COLO829 (cell line): ENCODE data around the gene CACNA1H.
"Not testable (repeated sequence)": the region's sequence is repeated elsewhere in the genome, so short reads cannot be mapped to it uniquely, and the experiment has no call there.

Experiments
- DNase-seq: peaks from one replicate; pipeline ENCODE4 v3.0.0; 2012; ENCODE audit warnings: low spot score

CACNA1H gene

DNA sequence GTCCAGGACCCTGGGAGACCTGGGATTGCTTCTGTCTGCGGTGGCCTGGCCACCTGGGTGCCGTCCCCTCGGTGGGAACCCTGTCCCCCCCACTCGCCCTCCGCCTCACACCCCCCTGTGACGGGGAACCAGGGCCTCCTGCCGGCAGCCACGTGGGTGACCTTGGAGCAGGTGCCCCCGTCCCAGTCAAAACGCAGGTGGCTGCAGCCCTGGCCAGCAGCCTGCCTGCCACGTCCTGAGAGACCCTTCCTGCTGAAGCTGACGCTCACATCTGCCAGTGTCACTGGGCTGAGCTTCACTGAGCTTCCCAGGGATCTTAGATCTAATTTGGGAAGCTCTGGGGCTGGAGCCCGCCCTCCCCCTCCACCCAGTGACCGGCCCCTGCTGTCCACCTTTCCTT is 73.8 kb downstream of the CACNA1H start:
- DNase-seq: not testable (repeated sequence)

DNA sequence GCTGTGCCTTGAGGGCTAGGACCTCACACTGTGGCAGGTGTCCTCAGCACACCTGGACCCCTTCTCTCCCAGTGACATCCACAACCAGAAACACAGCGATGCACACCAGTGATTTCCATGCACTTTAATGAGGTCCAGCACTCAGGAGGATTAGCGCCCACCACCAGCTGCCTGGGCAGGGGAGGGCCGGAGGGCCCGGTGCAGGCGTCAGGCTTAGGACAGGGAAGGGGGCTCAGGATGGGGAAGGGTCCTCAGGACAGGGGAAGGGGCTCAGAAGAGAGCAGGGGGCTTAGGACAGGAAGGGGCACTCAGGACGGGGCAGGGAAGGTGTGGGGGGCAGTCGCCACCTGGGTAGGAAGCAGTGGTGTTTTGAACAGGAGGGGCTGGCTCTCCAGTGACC is 75.3 kb downstream of the CACNA1H start:
- DNase-seq: not testable (repeated sequence)

DNA sequence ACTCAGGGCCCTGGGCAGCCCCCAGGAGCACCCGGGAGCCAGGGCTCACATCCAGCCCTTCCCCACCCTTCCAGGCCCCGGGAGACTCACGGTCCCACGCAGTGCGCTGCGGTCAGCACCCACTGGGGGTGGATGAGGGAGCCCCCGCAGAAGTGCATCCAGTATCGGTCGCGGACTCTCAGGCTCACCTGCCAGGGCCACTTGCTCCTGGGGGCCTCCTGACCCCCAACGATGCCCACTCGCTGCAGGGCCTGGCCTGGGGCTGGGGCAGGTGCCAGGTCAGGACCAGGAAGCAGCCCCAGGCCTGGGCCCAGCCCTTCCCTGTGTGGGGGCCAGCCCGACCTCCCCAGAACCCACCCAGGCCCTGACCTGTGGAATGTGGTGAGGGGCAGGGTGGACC is 76.6 kb downstream of the CACNA1H start:
- DNase-seq: not testable (repeated sequence)

DNA sequence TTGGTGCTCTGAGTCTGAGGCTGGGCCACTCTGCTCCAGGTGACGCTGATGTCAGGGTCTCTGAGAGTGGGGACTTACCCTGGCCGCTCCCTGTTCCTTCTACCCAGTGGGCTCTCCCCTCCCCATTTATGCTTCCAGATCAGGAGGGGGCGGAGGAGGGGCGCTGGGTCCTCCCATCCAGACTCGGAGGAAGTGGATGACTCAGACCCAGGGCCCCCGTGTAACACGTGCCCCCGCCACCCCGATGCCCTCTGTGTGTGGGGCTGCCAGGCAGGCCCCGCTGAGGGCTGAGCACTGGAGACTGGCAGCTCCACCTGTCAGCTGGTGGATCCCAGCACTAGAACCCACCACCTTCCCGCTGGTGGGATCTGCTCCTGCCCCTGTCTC is 77.2 kb downstream of the CACNA1H start, which contains the start of gene TPSB2:
Gene TPSB2 (minus strand): TSS at position 101 of the 387 bp plus-strand sequence. CDS start 233 bp downstream, outside the sequence.
- not testable (repeated sequence) for DNase-seq

DNA sequence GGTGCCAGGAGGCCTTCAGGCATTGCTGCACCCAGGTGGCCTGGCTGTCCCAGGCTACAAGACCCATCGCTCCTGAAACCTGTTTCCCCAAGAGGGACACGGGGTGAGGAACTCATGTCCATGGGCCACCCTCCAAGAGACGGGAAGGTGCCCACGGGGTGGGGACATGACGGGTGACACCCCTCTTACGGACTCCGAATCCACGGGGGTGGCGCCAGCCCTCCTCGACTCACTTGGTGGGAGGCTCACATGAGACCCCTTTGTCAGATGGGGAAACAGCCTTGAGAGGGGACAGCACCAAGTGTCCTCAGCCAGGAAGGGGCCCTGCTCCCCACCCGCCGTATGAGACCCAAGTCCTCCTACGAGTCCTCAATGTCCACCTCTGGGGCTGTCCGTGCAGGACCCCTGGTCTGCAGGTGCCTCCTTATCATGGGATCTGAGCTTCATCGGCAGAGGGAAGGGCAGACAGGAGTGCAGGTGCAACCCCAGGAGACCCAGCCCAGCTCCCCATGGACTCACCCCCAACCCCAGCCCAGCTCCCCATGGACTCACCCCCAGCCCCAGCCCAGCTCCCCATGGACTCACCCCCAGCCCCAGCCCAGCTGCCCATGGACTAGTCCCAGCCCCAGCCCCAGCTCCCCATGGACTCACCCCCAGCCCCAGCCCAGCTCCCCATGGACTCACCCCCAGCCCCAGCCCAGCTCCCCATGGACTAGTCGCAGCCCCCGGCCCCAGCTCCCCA is 77.7 kb downstream of the CACNA1H start:
- not testable (repeated sequence) for DNase-seq

DNA sequence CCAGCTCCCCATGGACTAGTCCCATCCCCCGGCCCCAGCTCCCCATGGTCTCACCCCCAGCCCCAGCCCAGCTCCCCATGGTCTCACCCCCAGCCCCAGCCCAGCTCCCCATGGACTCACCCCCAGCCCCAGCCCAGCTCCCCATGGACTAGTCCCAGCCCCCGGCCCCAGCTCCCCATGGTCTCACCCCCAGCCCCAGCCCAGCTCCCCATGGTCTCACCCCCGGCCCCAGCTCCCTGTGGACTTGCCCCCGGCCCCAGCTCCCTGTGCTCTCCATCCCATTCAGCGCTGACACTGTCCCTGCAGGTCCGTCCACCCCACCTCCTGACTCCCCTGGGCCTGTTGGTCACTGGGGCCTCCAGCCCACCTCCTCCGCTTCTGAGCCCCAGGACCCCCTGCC is 78.4 kb downstream of the CACNA1H start:
- DNase-seq: not testable (repeated sequence)

DNA sequence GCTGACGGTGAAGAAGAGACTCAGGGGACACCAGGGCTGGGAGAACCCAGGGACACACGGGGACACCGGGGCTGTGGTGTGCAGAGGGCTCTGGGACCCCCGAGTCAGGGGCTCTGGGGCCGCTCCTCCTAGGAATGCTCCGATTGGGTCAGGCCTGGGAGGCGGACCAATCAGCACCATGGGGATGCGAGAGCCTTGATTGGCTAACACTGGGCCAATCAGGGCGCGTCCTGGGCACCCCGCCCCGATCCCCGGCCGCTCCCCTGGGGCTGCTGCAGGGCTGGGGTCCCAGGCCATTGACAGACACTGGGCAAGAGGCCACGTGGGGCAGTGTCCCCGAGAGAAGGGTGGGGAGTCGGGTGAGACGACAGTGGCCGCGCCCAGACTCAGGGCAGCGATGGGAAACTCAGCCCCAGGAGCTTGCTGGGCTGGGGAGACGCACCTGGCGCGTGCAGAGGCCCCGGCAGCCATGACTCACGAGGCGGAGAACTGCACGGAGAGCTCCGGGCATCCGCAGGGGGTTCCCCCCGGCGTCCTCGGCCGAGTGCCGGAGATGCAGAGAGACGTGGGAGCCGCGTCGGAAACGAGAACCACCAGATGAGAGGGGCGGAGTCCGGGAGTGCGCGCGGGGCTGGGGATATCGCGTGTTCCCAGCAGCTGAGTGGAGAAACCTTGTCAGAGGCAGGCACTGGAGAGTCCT is 79.3 kb downstream of the CACNA1H start:
- not testable (repeated sequence) for DNase-seq

DNA sequence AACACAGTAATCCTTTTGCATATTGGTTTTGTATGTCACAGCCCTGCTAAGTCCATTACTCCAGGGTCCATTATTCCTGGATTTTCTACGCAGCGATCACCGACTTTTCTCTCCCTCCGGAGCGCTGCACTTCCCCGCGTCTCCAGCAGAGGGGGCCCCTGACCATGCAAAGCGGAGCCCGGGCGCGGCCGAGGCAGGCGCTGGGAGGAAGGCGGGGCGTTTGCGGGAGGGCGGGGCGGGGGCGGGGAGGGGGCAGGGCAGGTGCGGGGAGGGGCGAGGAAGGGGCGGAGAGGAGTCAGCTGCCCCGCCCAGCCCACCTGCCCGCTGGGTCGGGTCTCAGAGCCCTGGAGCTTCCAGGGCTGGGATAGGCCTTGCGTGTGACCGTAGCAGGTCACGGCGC is 83.8 kb downstream of the CACNA1H start:
- DNase-seq: not testable (repeated sequence)

DNA sequence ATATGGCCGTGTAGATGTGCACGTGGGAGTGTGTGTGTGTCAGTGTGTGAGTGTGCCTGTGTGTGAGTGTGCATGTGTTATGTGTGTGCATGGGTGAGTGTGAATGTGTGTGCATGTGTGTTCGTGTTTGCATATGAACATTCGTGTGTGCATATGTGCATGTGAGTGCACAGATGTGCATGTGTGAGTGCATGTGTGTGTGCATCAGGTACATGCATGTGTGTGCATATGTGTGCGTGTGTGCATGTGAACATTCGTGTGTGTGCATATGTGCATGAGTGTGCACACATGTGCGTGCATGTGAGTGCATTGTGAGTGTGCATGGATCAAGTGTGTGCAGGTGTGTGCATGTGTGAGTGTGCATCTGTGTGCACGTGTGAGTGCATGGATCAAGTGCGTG is 85.1 kb downstream of the CACNA1H start:
- no peak for DNase-seq

DNA sequence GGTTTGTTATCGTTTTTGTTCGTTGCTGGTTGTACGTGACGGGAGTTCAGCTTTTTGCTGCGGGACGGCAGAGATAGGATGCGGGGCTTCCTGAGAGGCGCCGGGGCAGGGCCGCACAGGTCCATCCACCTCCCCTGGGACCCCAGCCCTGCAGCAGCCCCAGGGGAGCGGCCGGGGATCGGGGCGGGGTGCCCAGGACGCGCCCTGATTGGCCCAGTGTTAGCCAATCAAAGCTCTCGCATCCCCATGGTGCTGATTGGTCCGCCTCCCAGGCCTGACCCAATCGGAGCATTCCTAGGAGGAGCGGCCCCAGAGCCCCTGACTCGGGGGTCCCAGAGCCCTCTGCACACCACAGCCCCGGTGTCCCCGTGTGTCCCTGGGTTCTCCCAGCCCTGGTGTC is 86.0 kb downstream of the CACNA1H start:
- DNase-seq: not testable (repeated sequence)

DNA sequence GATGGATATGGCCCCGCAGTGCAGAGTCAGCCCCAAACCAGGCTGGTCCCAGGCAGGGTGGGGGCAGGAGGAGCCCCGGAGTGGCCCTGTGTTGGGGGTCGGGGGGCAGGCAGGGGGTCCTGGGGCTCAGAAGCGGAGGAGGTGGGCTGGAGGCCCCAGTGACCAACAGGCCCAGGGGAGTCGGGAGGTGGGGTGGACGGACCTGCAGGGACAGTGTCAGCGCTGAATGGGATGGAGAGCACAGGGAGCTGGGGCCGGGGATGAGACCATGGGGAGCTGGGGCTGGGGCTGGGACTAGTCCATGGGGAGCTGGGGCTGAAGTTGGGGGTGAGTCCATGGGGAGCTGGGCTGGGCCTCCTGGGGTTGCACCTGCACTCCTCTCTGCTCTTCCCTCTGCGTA is 86.7 kb downstream of the CACNA1H start:
- not testable (repeated sequence) for DNase-seq

DNA sequence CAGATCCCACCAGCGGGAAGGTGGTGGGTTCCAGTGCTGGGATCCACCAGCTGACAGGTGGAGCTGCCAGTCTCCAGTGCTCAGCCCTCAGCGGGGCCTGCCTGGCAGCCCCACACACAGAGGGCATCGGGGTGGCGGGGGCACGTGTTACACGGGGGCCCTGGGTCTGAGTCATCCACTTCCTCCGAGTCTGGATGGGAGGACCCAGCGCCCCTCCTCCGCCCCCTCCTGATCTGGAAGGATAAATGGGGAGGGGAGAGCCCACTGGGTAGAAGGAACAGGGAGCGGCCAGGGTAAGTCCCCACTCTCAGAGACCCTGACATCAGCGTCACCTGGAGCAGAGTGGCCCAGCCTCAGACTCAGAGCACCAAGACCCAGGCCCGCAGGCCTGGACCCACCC is 87.5 kb downstream of the CACNA1H start, which contains the start of gene TPSAB1:
Gene TPSAB1 (plus strand): TSS at position 270 of the 400 bp plus-strand sequence. CDS start 234 bp downstream, outside the sequence.
- not testable (repeated sequence) for DNase-seq

DNA sequence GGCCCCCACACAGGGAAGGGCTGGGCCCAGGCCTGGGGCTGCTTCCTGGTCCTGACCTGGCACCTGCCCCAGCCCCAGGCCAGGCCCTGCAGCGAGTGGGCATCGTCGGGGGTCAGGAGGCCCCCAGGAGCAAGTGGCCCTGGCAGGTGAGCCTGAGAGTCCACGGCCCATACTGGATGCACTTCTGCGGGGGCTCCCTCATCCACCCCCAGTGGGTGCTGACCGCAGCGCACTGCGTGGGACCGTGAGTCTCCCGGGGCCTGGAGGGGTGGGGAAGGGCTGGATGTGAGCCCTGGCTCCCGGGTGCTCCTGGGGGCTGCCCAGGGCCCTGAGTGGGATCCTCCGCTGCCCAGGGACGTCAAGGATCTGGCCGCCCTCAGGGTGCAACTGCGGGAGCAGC is 88.2 kb downstream of the CACNA1H start:
- DNase-seq: not testable (repeated sequence)

DNA sequence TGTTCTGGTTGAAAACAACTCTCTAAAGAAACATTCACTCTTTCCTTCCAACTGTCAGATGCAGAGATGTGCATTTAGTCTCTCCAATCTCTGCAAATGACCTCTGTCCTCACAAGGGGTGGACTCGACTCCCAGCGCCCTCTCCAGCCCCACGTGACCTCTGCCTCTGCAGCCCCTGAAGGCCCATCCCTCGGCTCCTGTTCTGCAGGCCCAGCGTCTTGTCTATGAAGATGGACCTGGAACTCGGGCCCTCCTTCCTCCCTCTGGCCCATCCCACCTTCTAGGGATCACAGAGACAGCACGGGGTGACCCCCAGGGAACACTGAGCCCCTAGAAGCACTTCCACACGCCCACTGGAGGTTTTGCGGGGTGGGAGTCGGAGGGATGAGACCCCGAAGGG is 90.5 kb downstream of the CACNA1H start:
- DNase-seq: not testable (repeated sequence)

DNA sequence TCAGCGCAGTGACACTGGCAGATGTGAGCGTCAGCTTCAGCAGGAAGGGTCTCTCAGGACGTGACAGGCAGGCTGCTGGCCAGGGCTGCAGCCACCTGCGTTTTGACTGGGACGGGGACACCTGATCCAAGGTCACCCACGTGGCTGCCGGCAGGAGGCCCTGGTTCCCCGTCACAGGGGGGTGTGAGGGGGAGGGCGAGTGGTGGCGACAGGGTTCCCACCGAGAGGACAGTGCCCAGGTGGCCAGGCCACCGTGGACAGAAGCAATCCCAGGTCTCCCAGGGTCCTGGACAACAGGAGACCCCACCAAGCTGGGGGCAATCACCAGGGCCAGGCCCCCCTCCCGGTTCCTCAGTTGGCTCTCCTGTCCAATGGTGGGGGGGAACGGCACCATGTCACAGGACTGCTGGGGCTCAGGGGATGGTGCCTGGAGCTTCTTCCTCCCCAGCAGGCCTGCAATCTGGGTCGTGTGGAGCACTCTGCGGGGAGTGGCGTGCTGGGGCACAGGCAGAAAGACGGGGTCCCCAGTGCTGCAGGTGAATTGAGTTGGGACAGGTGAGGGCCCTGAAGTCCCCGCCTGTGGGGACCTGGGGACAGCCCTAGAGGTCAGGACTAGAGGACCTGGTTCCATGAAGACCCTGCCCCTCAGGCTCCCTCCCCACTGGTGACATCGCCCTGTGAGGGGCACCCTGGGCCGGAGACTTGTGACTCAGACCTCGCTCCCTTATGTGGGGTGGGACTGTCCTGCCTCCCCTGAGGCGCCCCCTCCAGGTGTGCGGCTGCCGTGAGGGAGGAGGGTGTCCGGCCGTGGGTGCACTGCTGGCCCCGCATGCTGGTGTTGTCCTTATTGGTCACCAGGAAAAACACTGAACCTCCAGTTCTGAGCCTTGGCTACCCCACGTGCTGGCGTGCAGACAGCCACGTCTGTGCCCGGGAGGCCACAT is 91.3 kb downstream of the CACNA1H start:
- DNase-seq: not testable (repeated sequence)

DNA sequence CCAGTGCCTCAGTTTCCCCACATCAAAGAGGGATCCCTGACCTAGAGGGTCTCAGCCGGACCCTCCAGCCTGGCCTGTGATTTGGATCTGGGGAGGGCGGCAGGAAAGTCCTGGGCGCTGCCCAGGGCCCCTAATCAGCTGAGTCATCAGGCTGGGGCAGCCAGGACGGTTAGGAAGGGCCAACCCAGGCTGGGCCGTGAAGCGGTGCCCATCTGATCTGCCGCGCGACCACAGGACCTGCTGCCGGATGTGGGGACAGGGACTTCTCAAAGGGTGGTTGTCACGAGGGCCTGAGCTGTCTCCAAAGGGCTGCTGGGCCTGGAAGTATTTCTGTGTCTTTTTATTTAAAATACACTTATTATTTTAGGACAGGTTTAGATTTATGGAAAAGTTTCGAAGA is 92.0 kb downstream of the CACNA1H start:
- DNase-seq: no peak

DNA sequence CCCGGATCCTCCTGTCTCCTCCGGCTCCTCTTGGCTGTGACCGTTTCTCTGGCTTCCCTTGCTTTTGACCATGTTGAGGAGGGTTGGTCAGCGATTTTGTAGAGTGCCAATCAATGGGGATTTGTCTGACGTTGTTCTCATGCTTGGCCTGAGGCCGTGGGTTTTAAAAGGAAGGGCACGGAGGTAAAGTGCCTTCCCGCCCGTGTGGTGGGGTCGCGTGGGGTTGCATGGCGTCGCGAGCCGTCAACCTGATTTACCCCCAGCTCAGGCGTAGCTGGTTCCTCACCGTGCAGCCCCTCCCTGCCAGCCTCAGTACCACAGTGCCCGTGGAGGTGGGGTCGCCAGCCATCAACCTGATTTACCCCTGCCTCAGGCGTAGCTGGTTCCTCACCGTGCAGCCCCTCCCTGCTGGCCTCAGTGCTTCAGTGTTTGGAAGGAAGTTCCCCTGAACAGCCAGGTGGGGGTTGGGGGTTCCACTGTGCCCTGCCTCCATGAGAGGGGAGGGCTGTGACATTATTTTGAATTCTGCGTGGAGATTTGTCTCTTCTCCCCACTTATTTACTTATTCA is 92.6 kb downstream of the CACNA1H start:
- no peak for DNase-seq

DNA sequence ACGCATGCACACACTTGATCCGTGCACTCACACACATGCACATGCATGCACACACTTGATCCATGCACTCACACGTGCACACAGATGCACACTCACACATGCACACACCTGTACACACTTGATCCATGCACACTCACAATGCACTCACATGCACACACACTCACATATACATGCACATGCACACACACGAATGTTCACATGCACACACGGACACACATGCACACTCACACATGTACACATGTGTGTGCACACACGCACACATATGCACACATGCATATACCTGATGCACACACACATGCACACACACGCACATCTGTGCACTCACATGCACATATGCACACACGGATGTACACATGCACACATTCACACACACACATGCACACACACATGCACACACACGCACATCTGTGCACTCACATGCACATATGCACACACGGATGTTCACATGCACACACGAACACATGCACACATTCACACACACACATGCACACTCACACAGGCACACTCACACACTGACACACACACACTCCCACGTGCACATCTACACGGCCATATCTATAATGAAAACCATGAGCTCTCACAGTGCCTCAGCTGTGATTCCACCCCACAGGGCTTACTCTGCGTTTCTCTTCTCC is 95.1 kb downstream of the CACNA1H start:
- not testable (repeated sequence) for DNase-seq

DNA sequence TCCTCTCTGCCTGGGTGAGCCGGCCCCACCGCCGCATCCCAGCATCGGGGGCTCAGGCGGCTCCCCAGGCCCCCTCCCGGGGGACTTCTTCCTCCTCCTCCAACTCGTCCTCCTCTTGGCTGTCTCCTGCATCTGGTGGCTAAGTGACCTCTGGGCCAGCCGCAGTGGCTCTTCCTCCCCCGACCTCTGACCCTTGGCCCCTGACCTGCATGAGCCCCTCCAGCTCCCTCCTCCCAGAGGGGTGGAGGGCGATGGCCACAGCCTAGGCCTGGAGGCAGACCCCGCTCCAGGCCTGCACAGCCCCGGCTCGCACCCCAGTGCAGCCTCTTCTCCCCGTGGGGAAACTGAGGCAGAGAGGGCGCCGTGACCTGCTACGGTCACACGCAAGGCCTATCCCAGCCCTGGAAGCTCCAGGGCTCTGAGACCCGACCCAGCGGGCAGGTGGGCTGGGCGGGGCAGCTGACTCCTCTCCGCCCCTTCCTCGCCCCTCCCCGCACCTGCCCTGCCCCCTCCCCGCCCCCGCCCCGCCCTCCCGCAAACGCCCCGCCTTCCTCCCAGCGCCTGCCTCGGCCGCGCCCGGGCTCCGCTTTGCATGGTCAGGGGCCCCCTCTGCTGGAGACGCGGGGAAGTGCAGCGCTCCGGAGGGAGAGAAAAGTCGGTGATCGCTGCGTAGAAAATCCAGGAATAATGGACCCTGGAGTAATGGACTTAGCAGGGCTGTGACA is 96.3 kb downstream of the CACNA1H start:
- DNase-seq: not testable (repeated sequence)

DNA sequence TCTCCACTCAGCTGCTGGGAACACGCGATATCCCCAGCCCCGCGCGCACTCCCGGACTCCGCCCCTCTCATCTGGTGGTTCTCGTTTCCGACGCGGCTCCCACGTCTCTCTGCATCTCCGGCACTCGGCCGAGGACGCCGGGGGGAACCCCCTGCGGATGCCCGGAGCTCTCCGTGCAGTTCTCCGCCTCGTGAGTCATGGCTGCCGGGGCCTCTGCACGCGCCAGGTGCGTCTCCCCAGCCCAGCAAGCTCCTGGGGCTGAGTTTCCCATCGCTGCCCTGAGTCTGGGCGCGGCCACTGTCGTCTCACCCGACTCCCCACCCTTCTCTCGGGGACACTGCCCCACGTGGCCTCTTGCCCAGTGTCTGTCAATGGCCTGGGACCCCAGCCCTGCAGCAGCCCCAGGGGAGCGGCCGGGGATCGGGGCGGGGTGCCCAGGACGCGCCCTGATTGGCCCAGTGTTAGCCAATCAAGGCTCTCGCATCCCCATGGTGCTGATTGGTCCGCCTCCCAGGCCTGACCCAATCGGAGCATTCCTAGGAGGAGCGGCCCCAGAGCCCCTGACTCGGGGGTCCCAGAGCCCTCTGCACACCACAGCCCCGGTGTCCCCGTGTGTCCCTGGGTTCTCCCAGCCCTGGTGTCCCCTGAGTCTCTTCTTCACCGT is 100.9 kb downstream of the CACNA1H start:
- DNase-seq: not testable (repeated sequence)
